HL-60/S4 treated with retinoic acid at 250 ng/mL for 4 days and 3 days (cell line): Measurements from ENCODE around the gene DMBX1.

Experiments used
- in situ Hi-C: fragments of 300-500 bp; cut with MboI; formaldehyde crosslinking; loops from 2 replicates; pipeline ENCODE4 v1.7.0; 2022; ENCODE audit warnings: low sequenced_read_pairs

DMBX1 gene

GRCh38 chr1:46489638-46490405, at the start of gene DMBX1:
DMBX1 (plus strand) TSS chr1:46489836; CDS start chr1:46507011, 17,175 bp downstream.
- in situ Hi-C loops, result no loop called here

GRCh38 chr1:46440478-46440877, 49.2 kb upstream of the DMBX1 start:
- in situ Hi-C loops, result loop anchor here (10.0 to 25.0 kb wide), 2 partner anchors 97 to 284 kb away; a partner anchor contains a TSS

GRCh38 chr1:46442317-46443161, 47.1 kb upstream of the DMBX1 start:
- in situ Hi-C loops, result loop anchor here (10.0 to 25.0 kb wide), 2 partner anchors 95 to 282 kb away; a partner anchor contains a TSS

- in situ Hi-C loops, result loop anchor here (10.0 to 25.0 kb wide), 2 partner anchors 93 to 280 kb away; a partner anchor contains a TSS
These were observed 45.2 kb upstream of the DMBX1 start for GRCh38 chr1:46444466-46444865.

- in situ Hi-C loops, result loop anchor here (10.0 to 25.0 kb wide), 2 partner anchors 91 to 279 kb away; a partner anchor contains a TSS
These were observed 43.8 kb upstream of the DMBX1 start for GRCh38 chr1:46445773-46446256.

GRCh38 chr1:46446646-46447498, 42.8 kb upstream of the DMBX1 start:
- in situ Hi-C loops, result loop anchor here (10.0 to 25.0 kb wide), 2 partner anchors 90 to 278 kb away; a partner anchor contains a TSS

- in situ Hi-C loops, result loop anchor here (10.0 to 25.0 kb wide), 2 partner anchors 90 to 277 kb away; a partner anchor contains a TSS
These were observed 42.0 kb upstream of the DMBX1 start for GRCh38 chr1:46447499-46448108.

- in situ Hi-C loops, result loop anchor here (10.0 to 25.0 kb wide), 2 partner anchors 89 to 276 kb away; a partner anchor contains a TSS
These were observed 41.3 kb upstream of the DMBX1 start for GRCh38 chr1:46448109-46448911.

- in situ Hi-C loops, result loop anchor here (10.0 to 25.0 kb wide), 2 partner anchors 88 to 275 kb away; a partner anchor contains a TSS
These were observed 40.1 kb upstream of the DMBX1 start for GRCh38 chr1:46449223-46450159.

GRCh38 chr1:46450160-46450517, 39.5 kb upstream of the DMBX1 start:
- in situ Hi-C loops, result no loop called here

- in situ Hi-C loops, result no loop called here
These were observed 37.4 kb upstream of the DMBX1 start for GRCh38 chr1:46451948-46452930.

GRCh38 chr1:46452931-46453325, 36.7 kb upstream of the DMBX1 start:
- in situ Hi-C loops, result no loop called here

GRCh38 chr1:46453449-46453848, 36.2 kb upstream of the DMBX1 start:
- in situ Hi-C loops, result no loop called here

GRCh38 chr1:46455951-46456350, 33.7 kb upstream of the DMBX1 start:
- in situ Hi-C loops, result no loop called here

GRCh38 chr1:46456411-46456963, 33.1 kb upstream of the DMBX1 start:
- in situ Hi-C loops, result no loop called here

GRCh38 chr1:46457178-46457577, 32.5 kb upstream of the DMBX1 start:
- in situ Hi-C loops, result no loop called here
